NT2/D1 (cell line): ENCODE measurements around the gene SP2.
A peak's percentile ranks its signal among the peaks of the same experiment; 100 is the strongest.

Experiments
- DNase-seq: peaks from one replicate; pipeline ENCODE4 v3.0.0-alpha.2; 2011; ENCODE audit warnings: low read depth, low spot score
- H3K27me3 ChIP-seq: 2 replicates; pipeline ENCODE4 v1.6.0; 2011; ENCODE audit warnings: mild to moderate bottlenecking; ENCODE audit not compliant: insufficient read length, insufficient read depth
- H3K36me3 ChIP-seq: 2 replicates; pipeline ENCODE4 v1.6.1; 2011; ENCODE audit warnings: mild to moderate bottlenecking, low read length, mixed read lengths; ENCODE audit not compliant: insufficient read depth, insufficient read length
- H3K4me1 ChIP-seq: 2 replicates; pipeline ENCODE4 v1.5.1; 2011; ENCODE audit not compliant: insufficient read depth, insufficient read length
- H3K4me3 ChIP-seq: 2 replicates; pipeline ENCODE4 v1.5.1; 2011; ENCODE audit warnings: low read depth; ENCODE audit not compliant: insufficient read length
- H3K9ac ChIP-seq: 2 replicates; pipeline ENCODE4 v1.6.0; 2011; ENCODE audit warnings: low read depth; ENCODE audit not compliant: insufficient read length
- H3K9me3 ChIP-seq: 2 replicates; pipeline ENCODE4 v1.5.1; 2011; ENCODE audit warnings: mild to moderate bottlenecking, low read length; ENCODE audit not compliant: insufficient read depth
- SUZ12 ChIP-seq: IDR thresholded peaks from 2 replicates; pipeline ENCODE4 v1.6.1; 2011; ENCODE audit not compliant: insufficient read length, insufficient read depth; ENCODE audit errors: extremely low read depth
- YY1 ChIP-seq: IDR thresholded peaks from 2 replicates; pipeline ENCODE4 v1.6.1; 2011; ENCODE audit not compliant: insufficient read length, insufficient read depth
- ZNF274 ChIP-seq: IDR thresholded peaks from 2 replicates; pipeline ENCODE4 v1.6.1; 2011; ENCODE audit warnings: mild to moderate bottlenecking, low read depth, low read length

The SP2 gene

GRCh38 chr17:47950448-47950847 lies 54.4 kb downstream of the SP2 start:
- TF ChIP-seq YY1 (no peak), ZNF274 (no peak)
- Histone ChIP-seq H3K9me3 (no peaks in the 10 kb centered on the region), H3K4me3 (no peak overlapping the region), H3K9ac (peak overlapping the region; percentile 5), H3K27me3 (no peaks in the 10 kb centered on the region), H3K4me1 (peaks cover 13% of the 10 kb centered on the region), H3K36me3 (peaks cover 29% of the 10 kb centered on the region)
- DNase-seq = no peak

- H3K4me1 ChIP-seq = peaks cover 21% of the 10 kb centered on the region
- H3K9me3 ChIP-seq = no peaks in the 10 kb centered on the region
- H3K4me3 ChIP-seq = no peak overlapping the region
- TF ChIP-seq SUZ12 (no peak), YY1 (no peak), ZNF274 (no peak)
- H3K36me3 ChIP-seq = peaks cover 16% of the 10 kb centered on the region
- H3K27me3 ChIP-seq = no peaks in the 10 kb centered on the region
- no peak overlapping the region for H3K9ac ChIP-seq
- DNase-seq = no peak
Observed at GRCh38 chr17:47952171-47953021, 56.4 kb downstream of the SP2 start.

- no peaks in the 10 kb centered on the region for H3K9me3 ChIP-seq
- peaks cover 25% of the 10 kb centered on the region for H3K4me1 ChIP-seq
- H3K9ac ChIP-seq = no peak overlapping the region
- H3K27me3 ChIP-seq = no peaks in the 10 kb centered on the region
- no peak for DNase-seq
- H3K4me3 ChIP-seq = no peak overlapping the region
- peaks cover 4% of the 10 kb centered on the region for H3K36me3 ChIP-seq
- no peak for TF ChIP-seq YY1
- no peak for TF ChIP-seq SUZ12
- TF ChIP-seq ZNF274 = no peak
Observed at GRCh38 chr17:47953909-47954308, 57.9 kb downstream of the SP2 start.

DNA sequence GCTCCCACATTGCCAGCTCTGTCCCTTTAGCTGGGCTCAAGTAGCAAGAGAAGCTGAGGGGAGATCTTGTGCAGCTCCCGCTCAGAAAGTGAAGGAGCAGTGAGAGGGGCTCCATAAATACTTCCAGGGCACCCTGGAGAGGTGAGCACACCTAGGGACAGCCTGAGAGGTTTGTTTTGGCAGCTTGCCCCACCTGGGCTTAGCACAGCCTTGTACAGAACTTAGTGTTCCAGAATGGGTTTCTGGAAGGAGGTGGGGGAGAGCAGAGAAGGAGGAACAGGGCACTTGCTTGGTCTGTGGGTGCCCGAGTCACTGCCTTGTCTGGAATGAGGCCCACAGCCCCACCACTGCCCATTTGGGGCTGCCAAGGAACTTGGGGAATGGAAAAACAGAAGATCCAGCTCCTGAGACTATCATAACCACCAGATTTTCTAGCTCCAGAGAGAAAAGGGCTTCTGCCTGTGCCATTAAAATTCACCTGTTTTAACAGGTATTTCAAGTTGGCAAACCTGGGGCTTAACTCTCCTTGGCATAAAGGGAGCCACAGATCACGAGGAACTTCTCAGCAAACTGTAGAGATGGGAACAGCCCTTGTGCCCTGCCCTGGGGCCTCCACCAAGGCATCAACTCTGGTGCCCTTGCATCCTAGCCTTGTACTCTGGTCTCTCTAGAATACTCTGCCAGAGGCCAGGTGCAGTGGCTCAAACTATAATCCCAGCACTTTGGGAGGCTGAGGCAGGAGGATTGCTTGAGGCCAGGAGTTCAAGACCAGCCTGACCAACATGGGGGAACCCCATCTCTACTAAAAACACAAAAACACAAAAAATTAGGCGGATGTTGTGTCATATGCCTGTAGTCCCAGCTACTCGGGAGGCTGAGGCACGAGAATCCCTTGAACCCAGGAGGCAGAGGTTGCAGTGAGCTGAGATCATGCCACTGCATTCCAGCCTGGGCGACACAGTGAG lies 59.7 kb downstream of the SP2 start:
- Histone ChIP-seq H3K27me3 (no peaks in the 10 kb centered on the region), H3K9ac (no peak overlapping the region), H3K9me3 (no peaks in the 10 kb centered on the region), H3K36me3 (peaks cover 3% of the 10 kb centered on the region), H3K4me3 (no peak overlapping the region), H3K4me1 (peaks cover 17% of the 10 kb centered on the region)
- TF ChIP-seq SUZ12 (no peak), YY1 (no peak), ZNF274 (no peak)
- DNase-seq = no peak

- Histone ChIP-seq H3K4me3 (no peak overlapping the region), H3K9me3 (no peaks in the 10 kb centered on the region), H3K36me3 (peaks cover 3% of the 10 kb centered on the region), H3K27me3 (no peaks in the 10 kb centered on the region), H3K9ac (no peak overlapping the region), H3K4me1 (peaks cover 17% of the 10 kb centered on the region)
- no peak for DNase-seq
- TF ChIP-seq SUZ12 (no peak), ZNF274 (no peak), YY1 (no peak)
Observed at GRCh38 chr17:47956791-47957590, 61.0 kb downstream of the SP2 start.

DNA sequence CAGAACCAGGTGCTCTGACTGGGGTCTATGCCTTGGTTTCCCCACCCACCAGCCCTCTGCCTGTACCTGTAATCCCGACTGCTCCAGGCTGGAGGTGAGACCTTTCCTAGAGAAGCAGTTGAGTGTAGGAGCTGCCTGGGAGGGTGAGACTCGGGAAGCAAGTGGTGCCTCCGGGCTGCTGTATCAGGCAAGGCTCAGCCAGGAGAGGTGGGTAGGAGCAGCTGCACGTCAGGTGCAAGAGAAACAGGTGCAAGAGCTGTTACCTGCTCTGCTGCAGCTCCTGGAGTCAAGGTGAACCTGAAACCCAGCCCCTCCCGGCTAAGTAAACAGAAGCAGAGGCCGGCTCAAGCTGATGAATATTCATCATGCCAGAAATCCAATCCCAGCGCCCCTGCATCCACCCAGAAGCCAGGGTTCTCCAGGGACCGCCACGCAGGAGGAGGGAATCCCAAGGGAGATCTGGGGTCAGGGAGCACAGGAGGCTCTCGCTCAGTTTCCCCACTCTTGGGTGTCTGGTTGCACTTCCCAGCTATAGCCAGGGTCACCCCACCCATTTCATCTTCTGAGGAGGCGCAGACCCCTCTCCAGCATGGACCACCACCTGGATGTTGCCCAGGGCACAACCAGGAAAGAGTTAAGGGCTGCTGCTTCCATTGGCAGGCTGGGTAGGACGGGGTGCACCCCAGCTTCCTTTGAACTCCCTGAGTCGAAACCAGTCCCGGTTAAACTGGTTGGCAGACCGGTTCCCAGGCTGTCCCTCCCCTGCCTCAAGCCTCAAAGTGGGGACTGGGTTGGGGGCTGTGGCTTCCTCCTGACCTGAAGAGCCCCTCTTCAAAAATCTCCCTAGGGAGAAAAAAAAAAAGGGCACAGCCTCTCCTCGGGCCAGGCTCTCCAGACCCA lies 61.8 kb downstream of the SP2 start, which contains the start of gene PRR15L:
TSS of gene PRR15L (minus strand) at position 293 of the 900 bp plus-strand sequence. CDS start 4,649 bp downstream, outside the sequence.
- Histone ChIP-seq H3K27me3 (no peaks in the 10 kb centered on the region), H3K4me3 (no peak within 1 kb of the TSS), H3K4me1 (peaks cover 17% of the 10 kb centered on the region), H3K9me3 (no peaks in the 10 kb centered on the region), H3K36me3 (peaks cover 1% of the 10 kb centered on the region), H3K9ac (no peak within 1 kb of the TSS)
- TF ChIP-seq ZNF274 (no peak), YY1 (no peak), SUZ12 (no peak)
- DNase-seq = no peak
